Heart left ventricle (tissue), 13 donors: Measurements from ENCODE around the gene STX12.

Experiments
- POLR2A ChIP-seq, 2 donors: fragments of 450-650 bp; IDR thresholded peaks; one replicate each; pipeline ENCODE4 v1.6.1; 2017; ENCODE audit warnings: antibody characterized with exemption in 2 of 2, mild to moderate bottlenecking in 2 of 2, moderate library complexity in 2 of 2
- TF ChIP-seq, protein P1 (sequence below), 12 donors: fragments of 200-600 bp; sonication (generic) in 4 of 12; IDR thresholded peaks; one replicate each; pipeline versions ENCODE4 v1.5.0 to v1.8.0; 2018 to 2022; ENCODE audit warnings: antibody characterized with exemption in 12 of 12, mild to moderate bottlenecking in 5 of 12
- donor health status: ischemic (EF 13 %, LVEDD 7.1; RV severe dilation, severe dysfunction).
- donor health status: DM: no; HTN: yes; CAD: no.
- donor health status: DM: no; HTN: no; CAD: no.
- donor health status: ischemic (EF 25% LVEDD 6.9; RV normal size, moderate dysfunction).
- donor health status: ischemic (EF 25% LVEDD 5.7; RV mildly dilated, moderate dysfunction).
- donor health status: ischemic (EF 35%, LVEDD 5.7; RV mildly dilated, moderate dysfunction).
- donor health status: nonischemic (EF 11% LVEDD 7.7; RV severe dilation, severe dysfunction).
- donor health status: DM: yes; HTN: yes; CAD: no.
- donor health status: PGD.
- donor health status: ischemic (EF 29% LVEDD 5.4; RV normal size, mild dysfunction).
- donor health status: nonischemic (EF 23%, LVEDD 6.1; RV moderate dilation, normal function).

DNA sequence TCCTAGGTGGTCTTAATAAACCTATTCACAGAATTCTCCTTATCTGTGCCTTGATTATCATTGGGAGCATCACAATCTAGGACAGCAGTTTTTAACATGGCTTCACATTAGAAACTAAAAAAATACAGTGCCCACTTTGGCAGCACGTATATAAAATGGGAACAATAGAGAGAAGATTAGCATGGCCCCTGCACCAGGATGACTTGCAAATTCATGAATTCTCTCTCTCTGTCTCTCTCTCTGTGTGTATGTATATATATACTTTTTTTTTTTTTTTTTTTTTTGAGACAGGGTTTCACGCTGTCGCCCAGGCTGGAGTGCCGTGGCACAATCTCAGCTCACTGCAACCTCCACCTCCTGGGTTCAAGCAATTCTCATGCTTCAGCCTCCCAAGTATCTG is 51.4 kb downstream of the STX12 start:
- TF ChIP-seq POLR2A (IDR thresholded peaks at IDR 0.05), result no peak
- TF ChIP-seq, protein P1, sequence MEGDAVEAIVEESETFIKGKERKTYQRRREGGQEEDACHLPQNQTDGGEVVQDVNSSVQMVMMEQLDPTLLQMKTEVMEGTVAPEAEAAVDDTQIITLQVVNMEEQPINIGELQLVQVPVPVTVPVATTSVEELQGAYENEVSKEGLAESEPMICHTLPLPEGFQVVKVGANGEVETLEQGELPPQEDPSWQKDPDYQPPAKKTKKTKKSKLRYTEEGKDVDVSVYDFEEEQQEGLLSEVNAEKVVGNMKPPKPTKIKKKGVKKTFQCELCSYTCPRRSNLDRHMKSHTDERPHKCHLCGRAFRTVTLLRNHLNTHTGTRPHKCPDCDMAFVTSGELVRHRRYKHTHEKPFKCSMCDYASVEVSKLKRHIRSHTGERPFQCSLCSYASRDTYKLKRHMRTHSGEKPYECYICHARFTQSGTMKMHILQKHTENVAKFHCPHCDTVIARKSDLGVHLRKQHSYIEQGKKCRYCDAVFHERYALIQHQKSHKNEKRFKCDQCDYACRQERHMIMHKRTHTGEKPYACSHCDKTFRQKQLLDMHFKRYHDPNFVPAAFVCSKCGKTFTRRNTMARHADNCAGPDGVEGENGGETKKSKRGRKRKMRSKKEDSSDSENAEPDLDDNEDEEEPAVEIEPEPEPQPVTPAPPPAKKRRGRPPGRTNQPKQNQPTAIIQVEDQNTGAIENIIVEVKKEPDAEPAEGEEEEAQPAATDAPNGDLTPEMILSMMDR (IDR thresholded peaks at IDR 0.05), result no peak
